ENCODE data around the gene ZNF562.
"Not testable (repeated sequence)": the region's sequence is repeated elsewhere in the genome, so short reads cannot be mapped to it uniquely, and the experiment has no call there.

Gene ZNF562

GRCh38 chr19:9674663-9675357, at the start of gene ZNF562:
ZNF562 (minus strand) TSS chr19:9675100; CDS start chr19:9660744, 14,356 bp downstream.
- DNase-seq (ENCODE audit: low spot score): peak; percentile 88

GRCh38 chr19:9724157-9724556, 49.3 kb upstream of the ZNF562 start:
- DNase-seq (ENCODE audit: low spot score): no peak

GRCh38 chr19:9721861-9722260, 47.0 kb upstream of the ZNF562 start:
- peak; percentile 12 for DNase-seq (ENCODE audit: low spot score)

- DNase-seq (ENCODE audit: low spot score): no peak
These were observed 45.6 kb upstream of the ZNF562 start for GRCh38 chr19:9720541-9720940.

GRCh38 chr19:9711815-9712214, 36.9 kb upstream of the ZNF562 start:
- no peak for DNase-seq (ENCODE audit: low spot score)

- DNase-seq (ENCODE audit: low spot score): no peak
These were observed 34.4 kb upstream of the ZNF562 start for GRCh38 chr19:9709305-9709704.

GRCh38 chr19:9705836-9706235, 30.9 kb upstream of the ZNF562 start:
- DNase-seq (ENCODE audit: low spot score): no peak

GRCh38 chr19:9702186-9702585, 27.3 kb upstream of the ZNF562 start:
- no peak for DNase-seq (ENCODE audit: low spot score)

GRCh38 chr19:9700229-9700981, 25.5 kb upstream of the ZNF562 start:
- no peak for DNase-seq (ENCODE audit: low spot score)

- DNase-seq (ENCODE audit: low spot score): not testable (repeated sequence)
These were observed 15.4 kb upstream of the ZNF562 start for GRCh38 chr19:9690301-9690700.

- DNase-seq (ENCODE audit: low spot score): not testable (repeated sequence)
These were observed 5.1 kb upstream of the ZNF562 start for GRCh38 chr19:9679996-9680395.

- not testable (repeated sequence) for DNase-seq (ENCODE audit: low spot score)
These were observed 530 bp upstream of the ZNF562 start for GRCh38 chr19:9675358-9675901.

- DNase-seq (ENCODE audit: low spot score): no peak
These were observed 813 bp downstream of the ZNF562 start for GRCh38 chr19:9673912-9674662.

GRCh38 chr19:9672893-9673292, 2.0 kb downstream of the ZNF562 start:
- no peak for DNase-seq (ENCODE audit: low spot score)

- no peak for DNase-seq (ENCODE audit: low spot score)
These were observed 3.2 kb downstream of the ZNF562 start for GRCh38 chr19:9671655-9672054.

- DNase-seq (ENCODE audit: low spot score): no peak
These were observed 6.4 kb downstream of the ZNF562 start for GRCh38 chr19:9668544-9668943.

- DNase-seq (ENCODE audit: low spot score): no peak
These were observed 7.0 kb downstream of the ZNF562 start for GRCh38 chr19:9667898-9668297.

GRCh38 chr19:9658769-9659168, 16.1 kb downstream of the ZNF562 start:
- DNase-seq (ENCODE audit: low spot score): no peak

GRCh38 chr19:9653066-9653555, 21.8 kb downstream of the ZNF562 start:
- not testable (repeated sequence) for DNase-seq (ENCODE audit: low spot score)

- not testable (repeated sequence) for DNase-seq (ENCODE audit: low spot score)
These were observed 23.4 kb downstream of the ZNF562 start for GRCh38 chr19:9651464-9651863.

- DNase-seq (ENCODE audit: low spot score): no peak
These were observed 24.6 kb downstream of the ZNF562 start for GRCh38 chr19:9650345-9650744.

GRCh38 chr19:9645472-9645871, 29.4 kb downstream of the ZNF562 start:
- no peak for DNase-seq (ENCODE audit: low spot score)
